Measurements from ENCODE around the gene ASPHD1.
"Not testable (repeated sequence)": the region's sequence is repeated elsewhere in the genome, so short reads cannot be mapped to it uniquely, and the experiment has no call there.

The ASPHD1 gene

GRCh38 chr16:29864205-29864604 is 36.1 kb upstream of the ASPHD1 start:
- H3K4me3 ChIP-seq (ENCODE audit: insufficient read depth in 1 of 2, low read depth in 1 of 2, low read length in 2 of 2) = no peak overlapping the region
- H3K36me3 ChIP-seq (ENCODE audit: control insufficient read depth in 1 of 2, insufficient read depth in 2 of 2, low read depth in 1 of 2, low read length in 2 of 2) = peaks cover 18 to 22% of the 10 kb centered on the region in 2 experiments
- H3K18ac ChIP-seq (ENCODE audit: low read depth in 1 of 2, low read length in 2 of 2) = no peak overlapping the region
- H2BK5ac ChIP-seq (ENCODE audit: low read depth, low read length, poor library complexity, severe bottlenecking) = no peak overlapping the region
- no peak overlapping the region for H3K4ac ChIP-seq (ENCODE audit: low read depth in 1 of 2, low read length in 2 of 2)
- H2AFZ ChIP-seq (ENCODE audit: low read depth, low read length) = no peak overlapping the region
- H2AK5ac ChIP-seq (ENCODE audit: low read length, severe bottlenecking) = no peak overlapping the region
- no peak overlapping the region for H2BK120ac ChIP-seq (ENCODE audit: low read depth, low read length)
- no peak overlapping the region for H3K9ac ChIP-seq (ENCODE audit: low read length)
- H3K79me1 ChIP-seq (replicated peaks; ENCODE audit: low read length, poor library complexity, severe bottlenecking) = peaks cover 12% of the 10 kb centered on the region
- H4K8ac ChIP-seq (ENCODE audit: low read length) = no peak overlapping the region
- H3K4me2 ChIP-seq (ENCODE audit: low read length, poor library complexity, severe bottlenecking) = no peak overlapping the region
- peaks cover 10% of the 10 kb centered on the region for H3K4me1 ChIP-seq (ENCODE audit: control insufficient read depth, insufficient read depth, low read depth, low read length)
- H3K27ac ChIP-seq (ENCODE audit: low read length, poor library complexity, severe bottlenecking) = no peak overlapping the region
- no peak overlapping the region for H3K23ac ChIP-seq (ENCODE audit: low read length in 2 of 2)
- no peak overlapping the region for H4K91ac ChIP-seq (ENCODE audit: low read length)
- DNase-seq = no peak
- H2BK12ac ChIP-seq (ENCODE audit: low read length in 2 of 2) = no peak overlapping the region
- no peak overlapping the region for H2BK15ac ChIP-seq (ENCODE audit: low read depth, poor library complexity, severe bottlenecking)
- no peaks in the 10 kb centered on the region for H3K27me3 ChIP-seq (ENCODE audit: control insufficient read depth in 1 of 2, insufficient read depth in 1 of 2, low read length in 2 of 2)
- no peak overlapping the region for H3K14ac ChIP-seq (ENCODE audit: low read length in 2 of 2)
- 85% methylated on average over 9 of the region's 9 CpGs for WGBS
- H3K9me3 ChIP-seq (ENCODE audit: control insufficient read depth, low read length) = no peaks in the 10 kb centered on the region

GRCh38 chr16:29868396-29869009 is 31.8 kb upstream of the ASPHD1 start:
- no peak overlapping the region for H2BK12ac ChIP-seq (ENCODE audit: low read length in 2 of 2)
- H3K4me1 ChIP-seq (ENCODE audit: control insufficient read depth, insufficient read depth, low read depth, low read length) = peaks cover 4% of the 10 kb centered on the region
- no peak overlapping the region for H4K91ac ChIP-seq (ENCODE audit: low read length)
- H3K27ac ChIP-seq (ENCODE audit: low read length, poor library complexity, severe bottlenecking) = no peak overlapping the region
- H3K36me3 ChIP-seq (ENCODE audit: control insufficient read depth in 1 of 2, insufficient read depth in 2 of 2, low read depth in 1 of 2, low read length in 2 of 2) = peaks cover 0 to 24% of the 10 kb centered on the region in 2 experiments
- no peak overlapping the region for H3K4me3 ChIP-seq (ENCODE audit: insufficient read depth in 1 of 2, low read depth in 1 of 2, low read length in 2 of 2)
- no peaks in the 10 kb centered on the region for H3K9me3 ChIP-seq (ENCODE audit: control insufficient read depth, low read length)
- no peak overlapping the region for H2AFZ ChIP-seq (ENCODE audit: low read depth, low read length)
- no peak overlapping the region for H3K18ac ChIP-seq (ENCODE audit: low read depth in 1 of 2, low read length in 2 of 2)
- no peak overlapping the region for H2BK15ac ChIP-seq (ENCODE audit: low read depth, poor library complexity, severe bottlenecking)
- peaks cover 0 to 6% of the 10 kb centered on the region in 2 experiments for H3K27me3 ChIP-seq (ENCODE audit: control insufficient read depth in 1 of 2, insufficient read depth in 1 of 2, low read length in 2 of 2)
- H3K14ac ChIP-seq (ENCODE audit: low read length in 2 of 2) = no peak overlapping the region
- no peak overlapping the region for H2BK120ac ChIP-seq (ENCODE audit: low read depth, low read length)
- H3K4ac ChIP-seq (ENCODE audit: low read depth in 1 of 2, low read length in 2 of 2) = no peak overlapping the region
- DNase-seq = no peak
- H2AK5ac ChIP-seq (ENCODE audit: low read length, severe bottlenecking) = no peak overlapping the region
- no peak overlapping the region for H4K8ac ChIP-seq (ENCODE audit: low read length)
- WGBS = 91% methylated on average over 8 of the region's 8 CpGs
- H3K23ac ChIP-seq (ENCODE audit: low read length in 2 of 2) = no peak overlapping the region
- H2BK5ac ChIP-seq (ENCODE audit: low read depth, low read length, poor library complexity, severe bottlenecking) = no peak overlapping the region
- H3K79me1 ChIP-seq (replicated peaks; ENCODE audit: low read length, poor library complexity, severe bottlenecking) = no peaks in the 10 kb centered on the region
- no peak overlapping the region for H3K9ac ChIP-seq (ENCODE audit: low read length)
- H3K4me2 ChIP-seq (ENCODE audit: low read length, poor library complexity, severe bottlenecking) = no peak overlapping the region

GRCh38 chr16:29869067-29869466 is 31.2 kb upstream of the ASPHD1 start:
- not testable (repeated sequence) for H3K23ac ChIP-seq (ENCODE audit: low read length in 2 of 2); H3K4me1 ChIP-seq (ENCODE audit: control insufficient read depth, insufficient read depth, low read depth, low read length); H2BK5ac ChIP-seq (ENCODE audit: low read depth, low read length, poor library complexity, severe bottlenecking); H3K27me3 ChIP-seq (ENCODE audit: control insufficient read depth in 1 of 2, insufficient read depth in 1 of 2, low read length in 2 of 2); H2AK5ac ChIP-seq (ENCODE audit: low read length, severe bottlenecking); H2BK15ac ChIP-seq (ENCODE audit: low read depth, poor library complexity, severe bottlenecking); H3K9ac ChIP-seq (ENCODE audit: low read length); H3K4me2 ChIP-seq (ENCODE audit: low read length, poor library complexity, severe bottlenecking); H3K14ac ChIP-seq (ENCODE audit: low read length in 2 of 2); H2AFZ ChIP-seq (ENCODE audit: low read depth, low read length); H2BK120ac ChIP-seq (ENCODE audit: low read depth, low read length); H4K8ac ChIP-seq (ENCODE audit: low read length); H3K4me3 ChIP-seq (ENCODE audit: insufficient read depth in 1 of 2, low read depth in 1 of 2, low read length in 2 of 2); H3K27ac ChIP-seq (ENCODE audit: low read length, poor library complexity, severe bottlenecking); H4K91ac ChIP-seq (ENCODE audit: low read length); H3K18ac ChIP-seq (ENCODE audit: low read depth in 1 of 2, low read length in 2 of 2); H3K9me3 ChIP-seq (ENCODE audit: control insufficient read depth, low read length); H3K79me1 ChIP-seq (replicated peaks; ENCODE audit: low read length, poor library complexity, severe bottlenecking); H3K4ac ChIP-seq (ENCODE audit: low read depth in 1 of 2, low read length in 2 of 2); H2BK12ac ChIP-seq (ENCODE audit: low read length in 2 of 2); DNase-seq
- peaks cover 0 to 27% of the 10 kb centered on the region in 2 experiments for H3K36me3 ChIP-seq (ENCODE audit: control insufficient read depth in 1 of 2, insufficient read depth in 2 of 2, low read depth in 1 of 2, low read length in 2 of 2)
- 80% methylated on average over 8 of the region's 8 CpGs for WGBS

GRCh38 chr16:29871822-29872546 is 28.3 kb upstream of the ASPHD1 start:
- Histone ChIP-seq H2AFZ (ENCODE audit: low read depth, low read length) (no peak overlapping the region), H2BK12ac (ENCODE audit: low read length in 2 of 2) (no peak overlapping the region), H3K9ac (ENCODE audit: low read length) (no peak overlapping the region), H2BK5ac (ENCODE audit: low read depth, low read length, poor library complexity, severe bottlenecking) (no peak overlapping the region), H3K4me2 (ENCODE audit: low read length, poor library complexity, severe bottlenecking) (no peak overlapping the region), H3K4ac (ENCODE audit: low read depth in 1 of 2, low read length in 2 of 2) (no peak overlapping the region), H3K14ac (ENCODE audit: low read length in 2 of 2) (no peak overlapping the region), H3K23ac (ENCODE audit: low read length in 2 of 2) (no peak overlapping the region), H3K18ac (ENCODE audit: low read depth in 1 of 2, low read length in 2 of 2) (no peak overlapping the region), H3K79me1 (replicated peaks; ENCODE audit: low read length, poor library complexity, severe bottlenecking) (no peaks in the 10 kb centered on the region), H3K27ac (ENCODE audit: low read length, poor library complexity, severe bottlenecking) (no peak overlapping the region), H3K36me3 (ENCODE audit: control insufficient read depth in 1 of 2, insufficient read depth in 2 of 2, low read depth in 1 of 2, low read length in 2 of 2) (peaks cover 0 to 34% of the 10 kb centered on the region in 2 experiments), H4K8ac (ENCODE audit: low read length) (no peak overlapping the region), H3K4me3 (ENCODE audit: insufficient read depth in 1 of 2, low read depth in 1 of 2, low read length in 2 of 2) (no peak overlapping the region), H2BK120ac (ENCODE audit: low read depth, low read length) (no peak overlapping the region), H3K4me1 (ENCODE audit: control insufficient read depth, insufficient read depth, low read depth, low read length) (peaks cover 2% of the 10 kb centered on the region), H3K9me3 (ENCODE audit: control insufficient read depth, low read length) (no peaks in the 10 kb centered on the region), H2BK15ac (ENCODE audit: low read depth, poor library complexity, severe bottlenecking) (no peak overlapping the region), H4K91ac (ENCODE audit: low read length) (no peak overlapping the region), H3K27me3 (ENCODE audit: control insufficient read depth in 1 of 2, insufficient read depth in 1 of 2, low read length in 2 of 2) (peaks cover 13 to 28% of the 10 kb centered on the region in 2 experiments), H2AK5ac (ENCODE audit: low read length, severe bottlenecking) (no peak overlapping the region)
- WGBS = 98% methylated on average over 13 of the region's 16 CpGs
- no peak for DNase-seq

Data from mesenchymal stem cell (in vitro differentiated cells and primary cell).